Transverse colon (tissue), 3 donors: ENCODE results near the gene SLC17A8.

Experiments
- CTCF ChIP-seq, 5 experiments: fragments of 200-600 bp in 3 of 5; fragments of 450-650 bp in 2 of 5; sonication (generic) in 3 of 5; IDR thresholded peaks; 1 replicate in 2 of 5; 2 replicates in 3 of 5; pipeline ENCODE4 v1.5.1; 2016 to 2017; ENCODE audit warnings: antibody characterized with exemption in 5 of 5, inconsistent platforms in 3 of 5, mild to moderate bottlenecking in 2 of 5, moderate library complexity in 1 of 5
- EP300 ChIP-seq: sonication (generic); formaldehyde crosslinking; IDR thresholded peaks from one replicate; pipeline ENCODE4 v1.6.1; 2017; ENCODE audit warnings: antibody characterized with exemption, low read depth
- POLR2A ChIP-seq: fragments of 450-650 bp; IDR thresholded peaks from one replicate; pipeline ENCODE4 v1.6.1; 2016; ENCODE audit warnings: antibody characterized with exemption, mild to moderate bottlenecking, moderate library complexity

GRCh38 chr12:100414739-100415138 lies 57.9 kb downstream of the SLC17A8 start:
- no peak for TF ChIP-seq CTCF (IDR thresholded peaks at IDR 0.05)
- TF ChIP-seq POLR2A, result no peak
- no peak for TF ChIP-seq EP300
